Measurements from ENCODE around the gene EXOSC7. TPM values are rescaled to one million over a fixed set of nuclear protein-coding genes. Genes with fewer than 3 reads are reported as not detected.
"Not testable (repeated sequence)": the region's sequence is repeated elsewhere in the genome, so short reads cannot be mapped to it uniquely, and the experiment has no call there.

The EXOSC7 gene
- total RNA-seq, 2 donors from 2014 or later: 38.9 to 52.5 TPM

- Histone ChIP-seq H3K4me1 (no peaks in the 10 kb centered on the region), H3K27me3 (no peaks in the 10 kb centered on the region), H3K9me3 (no peaks in the 10 kb centered on the region), H3K4me3 (no peak overlapping the region), H3K36me3 (no peaks in the 10 kb centered on the region), H3K27ac (no peak overlapping the region)
- TF ChIP-seq CTCF (IDR thresholded peaks at IDR 0.05): no peak
- DNase-seq (ENCODE audit: low spot score): no peak
Observed at GRCh38 chr3:45048244-45048643, 72.2 kb downstream of the EXOSC7 start.

- DNase-seq (ENCODE audit: low spot score): no peak
- Histone ChIP-seq H3K4me1 (no peaks in the 10 kb centered on the region), H3K27me3 (no peaks in the 10 kb centered on the region), H3K9me3 (no peaks in the 10 kb centered on the region), H3K36me3 (no peaks in the 10 kb centered on the region), H3K4me3 (no peak overlapping the region), H3K27ac (no peak overlapping the region)
- TF ChIP-seq CTCF (IDR thresholded peaks at IDR 0.05): no peak
Observed at GRCh38 chr3:45049807-45050206, 73.8 kb downstream of the EXOSC7 start.

- no peaks in the 10 kb centered on the region for H3K36me3 ChIP-seq
- H3K9me3 ChIP-seq: no peaks in the 10 kb centered on the region
- H3K27ac ChIP-seq: no peak overlapping the region
- TF ChIP-seq CTCF (IDR thresholded peaks at IDR 0.05): no peak
- H3K4me1 ChIP-seq: peaks cover 0 to 8% of the 10 kb centered on the region in 2 donors
- no peak overlapping the region for H3K4me3 ChIP-seq
- no peaks in the 10 kb centered on the region for H3K27me3 ChIP-seq
- DNase-seq (ENCODE audit: low spot score): no peak
Observed at GRCh38 chr3:45051685-45052084, 75.6 kb downstream of the EXOSC7 start.

GRCh38 chr3:45053805-45054195, 77.8 kb downstream of the EXOSC7 start:
- H3K27ac ChIP-seq; H3K4me3 ChIP-seq; H3K27me3 ChIP-seq; H3K9me3 ChIP-seq; DNase-seq (ENCODE audit: low spot score); H3K36me3 ChIP-seq: not testable (repeated sequence)
- H3K4me1 ChIP-seq: peaks cover 0 to 18% of the 10 kb centered on the region in 2 donors

- Histone ChIP-seq H3K4me1 (peaks cover 0 to 18% of the 10 kb centered on the region in 2 donors), H3K36me3 (no peaks in the 10 kb centered on the region), H3K9me3 (no peaks in the 10 kb centered on the region), H3K4me3 (no peak overlapping the region), H3K27me3 (no peaks in the 10 kb centered on the region), H3K27ac (no peak overlapping the region)
- TF ChIP-seq CTCF (IDR thresholded peaks at IDR 0.05): no peak
- no peak for DNase-seq (ENCODE audit: low spot score)
Observed at GRCh38 chr3:45054196-45054857, 78.3 kb downstream of the EXOSC7 start.

- TF ChIP-seq CTCF (IDR thresholded peaks at IDR 0.05): no peak
- Histone ChIP-seq H3K27ac (no peak overlapping the region), H3K36me3 (no peaks in the 10 kb centered on the region), H3K27me3 (no peaks in the 10 kb centered on the region), H3K9me3 (no peaks in the 10 kb centered on the region), H3K4me3 (no peak overlapping the region), H3K4me1 (peaks cover 0 to 18% of the 10 kb centered on the region in 2 donors)
- DNase-seq (ENCODE audit: low spot score): no peak
Observed at GRCh38 chr3:45055032-45055410, 79.0 kb downstream of the EXOSC7 start.
